ENCODE measurements around the gene ASPDH. TPM values are rescaled to one million over a fixed set of nuclear protein-coding genes. Genes with fewer than 3 reads are reported as not detected.
A peak's percentile ranks its signal among the peaks of the same experiment; 100 is the strongest.

Gene ASPDH
- total RNA-seq, 2 donors from 2014 or later, result not detected

DNA sequence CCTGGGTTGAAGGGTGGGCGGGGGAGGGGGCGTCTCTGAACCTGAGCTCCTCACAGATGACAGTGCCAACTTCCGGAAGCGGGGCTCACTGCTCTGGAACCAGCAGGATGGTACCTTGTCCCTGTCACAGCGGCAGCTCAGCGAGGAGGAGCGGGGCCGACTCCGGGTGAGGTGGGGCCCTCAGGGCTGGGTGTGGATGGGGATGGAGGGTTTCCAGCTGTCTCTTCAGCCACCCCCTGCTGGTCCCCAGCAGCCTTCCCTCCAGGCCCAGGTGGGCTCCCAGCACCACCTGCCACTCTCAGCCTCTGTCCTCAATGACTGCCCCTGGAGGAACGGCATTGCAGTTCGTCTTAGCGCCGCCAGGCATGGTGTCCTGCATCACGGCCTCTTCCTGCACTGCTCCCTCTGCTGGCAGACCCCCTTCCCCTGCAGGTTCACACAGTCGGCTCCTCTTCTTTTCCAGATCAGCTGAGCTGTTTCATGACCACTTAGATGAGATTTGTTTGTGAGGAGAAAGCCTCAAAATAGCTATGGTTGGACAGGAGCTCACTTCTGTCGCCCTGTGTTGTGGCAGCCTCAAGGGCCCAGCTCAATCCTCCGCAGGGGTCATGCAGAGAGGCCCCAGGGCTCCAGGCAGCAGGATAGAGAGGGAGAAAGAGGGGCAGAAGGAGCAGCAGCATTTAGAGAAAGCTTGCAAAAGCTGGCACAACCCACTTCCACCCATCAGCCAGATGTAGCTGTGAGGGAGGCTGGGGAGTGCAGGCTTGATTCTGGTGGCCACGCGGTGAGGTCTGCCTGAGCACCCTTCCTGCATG lies 34.6 kb downstream of the ASPDH start:
- H3K36me3 ChIP-seq, result peaks cover 46% of the 10 kb centered on the region
- no peak for DNase-seq (ENCODE audit: low spot score)

DNA sequence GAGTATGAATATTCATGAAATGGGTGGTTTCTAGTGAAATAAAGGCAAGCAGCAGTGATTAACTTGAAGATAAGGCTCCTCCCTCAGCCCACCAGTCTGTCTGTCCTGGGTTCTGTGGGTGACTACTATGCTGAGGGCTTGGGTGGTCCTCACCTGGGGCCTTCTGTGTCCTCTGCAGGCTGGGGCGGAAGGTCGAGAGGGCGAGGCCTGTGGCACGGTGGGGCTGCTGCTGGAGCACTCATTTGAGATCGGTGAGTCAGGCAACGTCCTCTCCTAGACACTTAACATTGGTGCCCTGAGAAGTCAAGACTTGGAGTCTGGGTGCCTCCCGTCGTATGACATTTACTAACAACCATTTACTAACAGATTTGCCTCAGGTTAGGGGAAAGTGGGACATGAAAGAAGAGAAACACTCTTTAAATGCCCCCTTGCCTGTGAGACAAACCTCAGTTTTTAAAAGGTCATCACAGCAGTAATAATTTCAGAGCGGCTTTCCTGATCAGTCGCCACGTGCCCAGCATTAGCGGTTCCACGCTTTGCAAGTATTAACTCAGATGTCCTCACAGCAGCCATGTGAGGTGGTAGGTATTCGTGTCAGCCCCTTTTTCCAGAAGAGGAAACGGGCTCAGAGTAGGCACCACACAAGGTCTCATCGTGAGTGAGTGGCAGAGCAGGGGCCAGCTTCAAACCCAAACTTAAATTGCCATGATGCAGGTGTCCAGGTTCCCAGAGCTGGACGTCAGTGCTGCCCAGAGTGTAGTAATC lies 35.8 kb downstream of the ASPDH start:
- H3K27ac ChIP-seq, result no peak overlapping the region
- DNase-seq (ENCODE audit: low spot score), result no peak
- peaks cover 3 to 25% of the 10 kb centered on the region in 2 donors for H3K4me1 ChIP-seq

More for the DNA sequence above, 34.6 kb downstream of the ASPDH start:
- H3K27ac ChIP-seq, result no peak overlapping the region
- H3K9me3 ChIP-seq, result no peaks in the 10 kb centered on the region
- no peaks in the 10 kb centered on the region for H3K27me3 ChIP-seq
- peaks cover 3 to 25% of the 10 kb centered on the region in 2 donors for H3K4me1 ChIP-seq
- H3K4me3 ChIP-seq, result no peak overlapping the region
- TF ChIP-seq, protein P1, sequence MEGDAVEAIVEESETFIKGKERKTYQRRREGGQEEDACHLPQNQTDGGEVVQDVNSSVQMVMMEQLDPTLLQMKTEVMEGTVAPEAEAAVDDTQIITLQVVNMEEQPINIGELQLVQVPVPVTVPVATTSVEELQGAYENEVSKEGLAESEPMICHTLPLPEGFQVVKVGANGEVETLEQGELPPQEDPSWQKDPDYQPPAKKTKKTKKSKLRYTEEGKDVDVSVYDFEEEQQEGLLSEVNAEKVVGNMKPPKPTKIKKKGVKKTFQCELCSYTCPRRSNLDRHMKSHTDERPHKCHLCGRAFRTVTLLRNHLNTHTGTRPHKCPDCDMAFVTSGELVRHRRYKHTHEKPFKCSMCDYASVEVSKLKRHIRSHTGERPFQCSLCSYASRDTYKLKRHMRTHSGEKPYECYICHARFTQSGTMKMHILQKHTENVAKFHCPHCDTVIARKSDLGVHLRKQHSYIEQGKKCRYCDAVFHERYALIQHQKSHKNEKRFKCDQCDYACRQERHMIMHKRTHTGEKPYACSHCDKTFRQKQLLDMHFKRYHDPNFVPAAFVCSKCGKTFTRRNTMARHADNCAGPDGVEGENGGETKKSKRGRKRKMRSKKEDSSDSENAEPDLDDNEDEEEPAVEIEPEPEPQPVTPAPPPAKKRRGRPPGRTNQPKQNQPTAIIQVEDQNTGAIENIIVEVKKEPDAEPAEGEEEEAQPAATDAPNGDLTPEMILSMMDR (IDR thresholded peaks at IDR 0.05), result peak in 1 of 2 donors; percentile 60

DNA sequence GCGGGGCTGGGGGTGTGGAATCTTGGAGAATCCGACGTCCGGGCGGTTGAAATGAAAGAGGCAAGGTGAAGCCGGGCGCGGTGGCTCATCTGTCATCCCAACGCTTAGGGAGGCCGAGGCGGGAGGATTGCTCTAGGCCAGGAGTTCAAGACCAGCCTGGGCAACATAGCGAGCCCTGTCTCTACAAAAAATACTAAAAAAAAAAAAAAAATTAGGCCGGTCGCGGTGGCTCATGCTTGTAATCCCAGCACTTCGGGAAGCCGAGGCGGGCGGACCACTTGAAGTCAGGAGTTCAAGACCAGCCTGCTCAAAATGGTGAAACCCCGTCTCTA lies 36.8 kb downstream of the ASPDH start:
- TF ChIP-seq, protein P1 (IDR thresholded peaks at IDR 0.05), result no peak
- Histone ChIP-seq H3K27ac (peak overlapping the region; percentile 76 to 80), H3K4me3 (peak overlapping the region; percentile 92), H3K27me3 (no peaks in the 10 kb centered on the region), H3K36me3 (peaks cover 41% of the 10 kb centered on the region), H3K4me1 (peaks cover 3 to 25% of the 10 kb centered on the region in 2 donors), H3K9me3 (no peaks in the 10 kb centered on the region)
- no peak for DNase-seq (ENCODE audit: low spot score)

More for the DNA sequence above, 35.8 kb downstream of the ASPDH start:
- Histone ChIP-seq H3K27me3 (no peaks in the 10 kb centered on the region), H3K4me3 (no peak overlapping the region), H3K36me3 (peaks cover 46% of the 10 kb centered on the region), H3K9me3 (no peaks in the 10 kb centered on the region)
- TF ChIP-seq, protein P1 (IDR thresholded peaks at IDR 0.05), result no peak

DNA sequence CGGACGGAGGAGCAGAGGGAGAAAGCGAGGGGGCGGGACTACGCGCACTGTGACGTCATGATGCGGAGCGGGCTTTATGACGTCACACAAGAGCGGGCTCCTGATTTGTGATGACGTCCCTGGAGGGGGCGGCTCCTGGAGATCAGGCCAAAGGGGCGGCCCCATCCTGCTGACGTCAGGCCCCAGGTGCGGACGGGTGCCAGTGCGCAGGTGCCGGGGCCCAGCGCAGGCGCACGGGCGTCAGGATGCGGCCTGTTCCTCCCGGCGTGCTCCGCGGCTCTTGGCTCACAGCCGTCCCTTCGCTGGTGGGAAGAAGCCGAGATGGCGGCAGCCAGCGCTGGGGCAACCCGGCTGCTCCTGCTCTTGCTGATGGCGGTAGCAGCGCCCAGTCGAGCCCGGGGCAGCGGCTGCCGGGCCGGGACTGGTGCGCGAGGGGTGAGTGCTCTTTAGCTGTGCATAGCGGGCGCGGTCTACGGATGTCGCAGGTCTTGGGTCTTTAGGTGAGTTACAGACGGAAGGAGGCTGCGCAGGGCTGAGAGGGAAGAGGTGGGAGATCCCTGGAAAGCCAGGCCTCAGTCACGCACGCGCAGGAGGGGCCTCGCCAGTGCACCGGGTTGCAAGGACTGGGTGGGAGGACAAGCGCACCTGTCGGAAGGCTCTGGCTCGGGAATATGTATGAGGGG lies 37.3 kb downstream of the ASPDH start, which contains the start of the genes EMC10 and GARIN5A:
TSS of gene EMC10 (plus strand) at position 284 of the 683 bp plus-strand sequence. CDS start at position 322, 38 bp downstream.
TSS of gene GARIN5A (minus strand) at position 625 of the 683 bp plus-strand sequence. CDS start at position 165, 460 bp downstream.
- DNase-seq (ENCODE audit: low spot score), result peak; percentile 90
- Histone ChIP-seq H3K4me3 (peak within 1 kb of the TSS; percentile 92), H3K4me1 (peaks cover 3 to 25% of the 10 kb centered on the region in 2 donors), H3K27ac (peak within 1 kb of the TSS; percentile 76 to 80), H3K27me3 (no peaks in the 10 kb centered on the region), H3K36me3 (peaks cover 36% of the 10 kb centered on the region), H3K9me3 (no peaks in the 10 kb centered on the region)
- TF ChIP-seq, protein P1 (IDR thresholded peaks at IDR 0.05), result peak in 1 of 2 donors; percentile 11

DNA sequence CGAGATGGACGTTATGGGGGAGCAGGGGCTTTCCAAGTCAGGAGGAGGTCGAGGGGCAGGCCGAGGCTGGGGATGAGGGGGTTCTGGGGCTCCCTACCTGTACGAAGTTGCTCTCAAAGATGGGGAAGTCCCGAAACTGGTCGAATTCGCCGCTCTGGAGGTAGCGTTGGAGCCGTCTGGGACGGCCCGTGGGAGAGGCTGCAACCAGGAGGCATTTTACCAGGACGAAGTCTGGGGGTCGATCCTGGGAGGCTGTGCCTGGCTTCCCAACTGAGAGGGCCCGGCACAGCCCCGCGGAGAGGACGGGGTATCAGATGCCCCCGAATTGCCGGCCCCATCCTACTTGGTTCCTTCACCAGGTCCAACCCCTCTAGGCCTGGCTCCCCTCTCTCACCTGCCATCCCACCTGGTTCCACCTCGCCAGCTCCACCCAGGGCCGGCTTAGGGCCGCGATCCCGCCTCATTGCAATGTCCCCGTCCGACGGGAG lies 37.9 kb downstream of the ASPDH start:
- TF ChIP-seq, protein P1 (IDR thresholded peaks at IDR 0.05), result no peak
- H3K4me3 ChIP-seq, result peak overlapping the region; percentile 92

More for the DNA sequence above, 37.9 kb downstream of the ASPDH start:
- H3K36me3 ChIP-seq, result peaks cover 30% of the 10 kb centered on the region
- H3K9me3 ChIP-seq, result no peaks in the 10 kb centered on the region
- no peak for DNase-seq (ENCODE audit: low spot score)
- peak overlapping the region; percentile 76 to 80 for H3K27ac ChIP-seq
- H3K4me1 ChIP-seq, result peaks cover 3 to 25% of the 10 kb centered on the region in 2 donors
- H3K27me3 ChIP-seq, result no peaks in the 10 kb centered on the region
